Measurements from ENCODE around the gene GRK3.

Gene GRK3

DNA sequence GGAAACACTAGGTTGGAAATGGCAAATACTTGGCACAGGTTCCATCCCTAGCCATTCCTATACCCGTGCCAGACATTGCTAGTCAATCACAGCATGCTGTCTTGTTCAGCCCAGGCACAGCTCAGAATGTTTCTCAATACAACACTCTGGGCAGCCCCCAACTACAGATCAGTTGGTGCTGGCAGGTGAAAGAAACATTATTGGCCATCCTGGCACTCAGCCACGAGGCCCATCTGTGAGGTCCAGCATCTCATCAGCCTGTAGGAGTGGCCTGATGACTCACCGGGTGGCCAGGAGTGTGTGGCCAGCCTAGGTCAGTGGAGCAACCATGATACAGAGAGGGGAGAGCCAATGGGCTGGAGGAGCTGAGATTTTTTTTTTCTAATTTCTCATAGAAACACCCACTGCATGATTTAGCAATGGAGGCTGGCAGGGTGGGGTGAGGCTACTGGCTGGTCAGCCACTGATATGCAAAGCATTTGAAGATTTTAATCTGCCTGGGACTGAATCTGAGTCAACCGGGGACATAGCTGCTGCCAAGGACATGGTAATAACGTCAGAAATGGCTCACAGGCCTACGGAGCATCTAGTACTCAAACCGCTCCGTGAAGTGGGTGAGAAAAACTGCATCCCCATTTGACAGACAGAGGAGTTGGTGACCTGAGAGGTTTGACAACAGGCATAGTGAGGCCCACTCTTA, 182.9 kb downstream of the GRK3 start:
- ChIA-PET CTCF (no interaction called here), POLR2A (no interaction called here)
- TF ChIP-seq FOXA1 (IDR thresholded peaks at IDR 0.05) (no peak), SUZ12 (IDR thresholded peaks at IDR 0.05) (no peak), ELF4 (IDR thresholded peaks at IDR 0.05) (no peak), CTBP1 (IDR thresholded peaks at IDR 0.05; ENCODE audit: borderline replicate concordance) (no peak), BHLHE40 (IDR thresholded peaks at IDR 0.05; ENCODE audit: borderline replicate concordance) (no peak), HDGF (IDR thresholded peaks at IDR 0.05; ENCODE audit: borderline replicate concordance) (no peak), ZNF384 (IDR thresholded peaks at IDR 0.05) (no peak), FOXK2 (IDR thresholded peaks at IDR 0.05) (no peak), NFRKB (IDR thresholded peaks at IDR 0.05) (no peak), TARDBP (IDR thresholded peaks at IDR 0.05) (no peak), LEF1 (IDR thresholded peaks at IDR 0.05; ENCODE audit: borderline replicate concordance) (no peak)
- TF ChIP-seq, protein P1, sequence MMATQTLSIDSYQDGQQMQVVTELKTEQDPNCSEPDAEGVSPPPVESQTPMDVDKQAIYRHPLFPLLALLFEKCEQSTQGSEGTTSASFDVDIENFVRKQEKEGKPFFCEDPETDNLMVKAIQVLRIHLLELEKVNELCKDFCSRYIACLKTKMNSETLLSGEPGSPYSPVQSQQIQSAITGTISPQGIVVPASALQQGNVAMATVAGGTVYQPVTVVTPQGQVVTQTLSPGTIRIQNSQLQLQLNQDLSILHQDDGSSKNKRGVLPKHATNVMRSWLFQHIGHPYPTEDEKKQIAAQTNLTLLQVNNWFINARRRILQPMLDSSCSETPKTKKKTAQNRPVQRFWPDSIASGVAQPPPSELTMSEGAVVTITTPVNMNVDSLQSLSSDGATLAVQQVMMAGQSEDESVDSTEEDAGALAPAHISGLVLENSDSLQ (IDR thresholded peaks at IDR 0.05), result no peak
- no peak for DNase-seq (ENCODE audit: extremely low spot score)

DNA sequence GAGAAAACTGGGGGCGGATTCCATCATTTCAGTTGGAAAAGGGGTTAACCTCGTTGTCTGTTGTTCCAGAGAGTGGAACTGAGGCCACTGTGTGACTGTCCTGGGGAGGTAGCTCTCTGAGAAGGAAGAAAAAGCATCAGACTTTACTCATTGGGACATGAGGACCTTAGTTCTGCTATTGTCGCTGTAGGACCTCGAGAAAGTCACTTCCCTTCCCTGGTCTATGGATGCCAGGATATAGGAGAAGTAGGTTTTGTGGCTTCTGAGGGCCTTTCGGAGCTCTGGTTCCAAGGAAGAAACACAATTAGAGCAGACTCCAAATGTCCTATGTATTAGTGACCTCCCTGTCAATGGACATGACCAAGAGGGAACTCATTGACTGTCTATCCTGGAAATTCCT, 183.7 kb downstream of the GRK3 start:
- no peak for DNase-seq (ENCODE audit: extremely low spot score)
- TF ChIP-seq LEF1 (IDR thresholded peaks at IDR 0.05; ENCODE audit: borderline replicate concordance), result no peak
- no peak for TF ChIP-seq FOXA1 (IDR thresholded peaks at IDR 0.05)
- TF ChIP-seq CTBP1 (IDR thresholded peaks at IDR 0.05; ENCODE audit: borderline replicate concordance), result no peak
- TF ChIP-seq ARNT (IDR thresholded peaks at IDR 0.05), result no peak
- ChIA-PET CTCF (no interaction called here), POLR2A (no interaction called here)

DNA sequence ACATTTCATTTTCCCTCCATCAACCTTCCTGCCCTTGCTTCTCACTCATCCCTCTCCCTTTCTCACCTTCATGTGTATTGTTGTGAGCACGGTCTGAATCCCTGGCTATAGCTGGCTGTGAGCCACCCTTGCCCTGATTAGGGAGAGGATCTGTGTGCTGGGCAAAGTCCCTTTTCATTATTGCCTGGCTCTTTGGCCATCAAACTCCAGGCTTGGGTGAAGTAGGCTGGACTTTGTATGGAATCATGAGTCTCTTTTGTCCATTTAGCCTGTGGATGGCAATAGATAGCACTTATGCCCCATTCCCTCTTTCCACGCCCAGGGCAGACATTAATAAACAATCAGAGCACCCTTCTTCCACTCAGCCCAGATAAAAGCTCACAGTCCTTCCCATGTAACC, 184.2 kb downstream of the GRK3 start:
- ChIA-PET CTCF (no interaction called here), POLR2A (no interaction called here)
- no peak for DNase-seq (ENCODE audit: extremely low spot score)
- no peak for TF ChIP-seq ZNF384 (IDR thresholded peaks at IDR 0.05)
- no peak for TF ChIP-seq ELF4 (IDR thresholded peaks at IDR 0.05)
- TF ChIP-seq FOXM1 (IDR thresholded peaks at IDR 0.05; ENCODE audit: borderline replicate concordance), result no peak
- TF ChIP-seq FOXK2 (IDR thresholded peaks at IDR 0.05), result no peak
- no peak for TF ChIP-seq TARDBP (IDR thresholded peaks at IDR 0.05)
- no peak for TF ChIP-seq NFRKB (IDR thresholded peaks at IDR 0.05)
- no peak for TF ChIP-seq LEF1 (IDR thresholded peaks at IDR 0.05; ENCODE audit: borderline replicate concordance)
- TF ChIP-seq L3MBTL2 (conservative IDR thresholded peaks at IDR 0.05), result no peak
- no peak for TF ChIP-seq ARNT (IDR thresholded peaks at IDR 0.05)
- no peak for TF ChIP-seq HDGF (IDR thresholded peaks at IDR 0.05; ENCODE audit: borderline replicate concordance)
- TF ChIP-seq BHLHE40 (IDR thresholded peaks at IDR 0.05; ENCODE audit: borderline replicate concordance), result no peak
- TF ChIP-seq FOXA1 (IDR thresholded peaks at IDR 0.05), result no peak
- no peak for TF ChIP-seq SP1 (IDR thresholded peaks at IDR 0.05)
- TF ChIP-seq, protein P1 (IDR thresholded peaks at IDR 0.05), result no peak
- TF ChIP-seq CTBP1 (IDR thresholded peaks at IDR 0.05; ENCODE audit: borderline replicate concordance), result no peak
- TF ChIP-seq SUZ12 (IDR thresholded peaks at IDR 0.05), result no peak

DNA sequence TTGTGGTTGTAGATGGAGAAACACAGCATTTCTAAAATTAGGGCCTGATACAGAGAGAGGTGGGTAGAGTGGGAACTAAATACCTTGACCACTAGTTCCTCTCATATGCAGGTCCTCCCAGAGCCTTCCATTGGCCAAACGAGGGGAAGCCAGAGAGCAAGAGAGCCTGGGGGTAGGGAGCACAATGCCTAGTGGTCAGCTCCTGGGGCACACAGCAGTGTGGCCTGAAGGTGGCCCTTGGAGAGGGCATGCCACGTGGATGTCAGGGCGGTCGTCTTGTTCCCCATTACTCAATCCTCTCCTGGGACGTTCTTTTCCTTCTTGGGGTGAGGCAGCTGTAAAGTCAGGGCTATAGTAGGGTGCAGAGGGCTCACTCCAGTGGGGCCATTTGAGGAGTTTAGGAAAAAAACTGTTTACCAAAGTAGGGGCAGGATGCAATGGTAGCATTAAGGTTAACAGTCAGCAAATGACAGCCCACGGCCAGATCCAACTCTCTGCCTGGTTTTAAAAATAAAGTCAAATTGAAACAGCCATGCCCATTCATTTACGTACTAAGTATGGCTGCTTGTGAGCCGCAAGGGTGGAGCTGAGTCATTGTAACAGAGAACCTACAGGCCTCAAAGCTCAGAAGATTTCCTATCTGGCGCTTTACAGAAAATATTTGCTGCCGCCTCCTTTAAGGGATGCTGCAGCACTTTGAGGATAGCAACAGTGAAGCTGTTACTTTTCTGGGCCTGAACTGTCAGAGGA, 185.1 kb downstream of the GRK3 start:
- POLR2A ChIA-PET, result interaction anchor here (0.6 kb wide), 1 partner anchor 189 kb away, joined by 3 read pairs; no protein-coding TSS in a partner anchor
- TF ChIP-seq L3MBTL2 (conservative IDR thresholded peaks at IDR 0.05), result no peak
- no peak for TF ChIP-seq NFRKB (IDR thresholded peaks at IDR 0.05)
- TF ChIP-seq FOXM1 (IDR thresholded peaks at IDR 0.05; ENCODE audit: borderline replicate concordance), result no peak
- TF ChIP-seq HDGF (IDR thresholded peaks at IDR 0.05; ENCODE audit: borderline replicate concordance), result no peak
- no peak for DNase-seq (ENCODE audit: extremely low spot score)
- CTCF ChIA-PET, result interaction anchor here (0.6 to 1.5 kb wide), 3 partner anchors 23 to 425 kb away, joined by 4 to 7 read pairs (median 5); no protein-coding TSS in a partner anchor

DNA sequence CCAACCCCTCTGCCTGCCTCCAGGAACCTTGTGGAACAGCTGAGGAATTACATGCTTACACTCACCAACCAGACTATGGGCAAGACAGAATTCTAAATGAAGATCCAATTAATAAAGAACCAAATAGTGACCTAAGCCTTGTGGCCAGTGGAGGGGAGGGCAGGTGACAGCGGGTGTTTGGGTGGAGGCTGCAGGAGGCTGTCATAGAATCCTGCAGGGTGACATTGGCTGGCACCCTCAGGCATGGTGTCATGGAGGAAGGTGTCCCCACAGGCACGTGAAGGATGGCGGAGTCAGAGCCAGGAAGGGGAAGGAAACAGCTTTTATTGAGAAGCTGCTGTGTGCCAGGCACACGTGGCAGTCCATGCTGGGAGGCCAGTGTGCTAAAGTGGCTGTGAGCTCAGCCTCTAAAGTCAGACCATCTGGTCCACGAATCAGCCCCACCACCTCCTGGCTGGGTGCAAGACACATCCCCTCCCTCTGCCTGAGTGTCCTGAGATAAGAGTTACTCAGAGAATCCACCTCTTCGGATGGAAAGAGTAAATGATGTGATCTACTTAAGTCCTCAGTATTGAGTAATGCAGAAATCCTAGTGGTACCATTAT, 186.2 kb downstream of the GRK3 start:
- ChIA-PET POLR2A (no interaction called here), CTCF (interaction anchor here (0.6 to 1.5 kb wide), 2 partner anchors 22 to 289 kb away, joined by 4 to 7 read pairs; no protein-coding TSS in a partner anchor)
- TF ChIP-seq HDGF (IDR thresholded peaks at IDR 0.05; ENCODE audit: borderline replicate concordance) (no peak), L3MBTL2 (conservative IDR thresholded peaks at IDR 0.05) (no peak), ZNF384 (IDR thresholded peaks at IDR 0.05) (no peak), ARNT (IDR thresholded peaks at IDR 0.05) (no peak), CTBP1 (IDR thresholded peaks at IDR 0.05; ENCODE audit: borderline replicate concordance) (no peak), SUZ12 (IDR thresholded peaks at IDR 0.05) (no peak), ELF4 (IDR thresholded peaks at IDR 0.05) (no peak), FOXK2 (IDR thresholded peaks at IDR 0.05) (no peak), NFRKB (IDR thresholded peaks at IDR 0.05) (no peak), FOXA1 (IDR thresholded peaks at IDR 0.05) (no peak), FOXM1 (IDR thresholded peaks at IDR 0.05; ENCODE audit: borderline replicate concordance) (no peak)
- no peak for DNase-seq (ENCODE audit: extremely low spot score)

DNA sequence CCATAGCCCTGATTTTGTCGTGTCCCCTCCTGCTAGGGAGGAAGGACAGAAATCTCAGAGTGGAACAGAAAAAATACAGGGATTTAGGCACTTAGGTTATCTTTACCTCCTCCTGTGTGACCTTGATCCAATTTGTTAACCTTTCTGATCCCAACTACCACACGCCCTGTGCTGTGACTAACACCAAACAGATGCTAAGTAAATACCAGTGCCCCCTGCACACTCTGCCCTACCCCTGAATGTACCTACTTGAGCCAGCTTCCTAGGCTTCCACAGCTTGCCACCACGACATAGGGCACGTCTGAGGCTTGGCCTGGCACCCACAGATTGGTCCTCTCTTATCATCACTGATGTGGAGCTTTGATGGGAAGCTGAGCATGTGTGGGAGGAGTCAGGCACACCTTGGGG, 186.7 kb downstream of the GRK3 start:
- DNase-seq (ENCODE audit: extremely low spot score), result no peak
- ChIA-PET POLR2A (no interaction called here), CTCF (interaction anchor here (1.5 kb wide), 1 partner anchor 22 kb away, joined by 4 read pairs; no protein-coding TSS in a partner anchor)
- no peak for TF ChIP-seq HDGF (IDR thresholded peaks at IDR 0.05; ENCODE audit: borderline replicate concordance)
- no peak for TF ChIP-seq L3MBTL2 (conservative IDR thresholded peaks at IDR 0.05)
- no peak for TF ChIP-seq ZNF384 (IDR thresholded peaks at IDR 0.05)
- TF ChIP-seq FOXK2 (IDR thresholded peaks at IDR 0.05), result no peak
- no peak for TF ChIP-seq NFRKB (IDR thresholded peaks at IDR 0.05)
- no peak for TF ChIP-seq ARNT (IDR thresholded peaks at IDR 0.05)
- TF ChIP-seq CTBP1 (IDR thresholded peaks at IDR 0.05; ENCODE audit: borderline replicate concordance), result no peak
- TF ChIP-seq FOXA1 (IDR thresholded peaks at IDR 0.05), result no peak
- TF ChIP-seq LEF1 (IDR thresholded peaks at IDR 0.05; ENCODE audit: borderline replicate concordance), result no peak
